H9 (cell line): ENCODE results near the gene IL31RA. TPM values are rescaled to one million over a fixed set of nuclear protein-coding genes. Genes with fewer than 3 reads are reported as not detected.

Experiments
- DNase-seq: peaks from one replicate; pipeline ENCODE4 v3.0.0-alpha.2; 2017
- H2AFZ ChIP-seq: one replicate; pipeline ENCODE4 v1.6.1; 2013; ENCODE audit warnings: mild to moderate bottlenecking, low read length, control low read depth, moderate library complexity
- H2AK5ac ChIP-seq: 2 replicates; pipeline ENCODE4 v1.6.1; 2013; ENCODE audit warnings: low read length, control low read depth, mixed read lengths; ENCODE audit not compliant: insufficient read length
- H2BK120ac ChIP-seq: one replicate; pipeline ENCODE4 v1.6.1; 2013; ENCODE audit warnings: low read depth, mild to moderate bottlenecking, low read length, control low read depth, inconsistent platforms; ENCODE audit not compliant: poor library complexity, severe bottlenecking
- H2BK12ac ChIP-seq: 2 replicates; pipeline ENCODE4 v1.6.1; 2013; ENCODE audit warnings: low read length, control low read depth, mixed read lengths, low read depth; ENCODE audit not compliant: insufficient read length
- H2BK15ac ChIP-seq: 2 replicates; pipeline ENCODE4 v1.6.1; 2013; ENCODE audit warnings: low read depth, low read length, control low read depth
- H2BK20ac ChIP-seq: one replicate; pipeline ENCODE4 v1.6.1; 2013; ENCODE audit warnings: low read depth, mild to moderate bottlenecking, low read length, control low read depth, inconsistent platforms; ENCODE audit not compliant: poor library complexity, severe bottlenecking
- H2BK5ac ChIP-seq: 2 replicates; pipeline ENCODE4 v1.6.1; 2013; ENCODE audit warnings: low read length, control low read depth, mixed read lengths; ENCODE audit not compliant: insufficient read length
- H3K14ac ChIP-seq: 2 replicates; pipeline ENCODE4 v1.6.1; 2013; ENCODE audit warnings: low read length, control low read depth; ENCODE audit not compliant: insufficient read depth
- H3K18ac ChIP-seq: 2 replicates; pipeline ENCODE4 v1.6.1; 2013; ENCODE audit warnings: low read depth, mild to moderate bottlenecking, mixed read lengths, low read length, control low read depth; ENCODE audit not compliant: insufficient read length
- H3K23ac ChIP-seq: 2 replicates; pipeline ENCODE4 v1.6.1; 2013; ENCODE audit warnings: low read length, control low read depth, mixed read lengths, low read depth; ENCODE audit not compliant: insufficient read length
- H3K23me2 ChIP-seq: 2 replicates; pipeline ENCODE4 v1.6.1; 2013; ENCODE audit warnings: low read depth, mild to moderate bottlenecking, mixed read lengths, low read length, control low read depth; ENCODE audit not compliant: insufficient read length, poor library complexity, severe bottlenecking
- H3K27ac ChIP-seq: 2 replicates; pipeline ENCODE4 v1.5.1; 2013; ENCODE audit warnings: low read length, control low read depth, mixed read lengths, low read depth; ENCODE audit not compliant: insufficient read length
- H3K27me3 ChIP-seq: 2 replicates; pipeline ENCODE4 v1.6.1; 2013; ENCODE audit warnings: low read length, control low read depth, inconsistent platforms; ENCODE audit not compliant: insufficient read depth
- H3K4ac ChIP-seq: 2 replicates; pipeline ENCODE4 v1.6.1; 2013; ENCODE audit warnings: low read depth, mild to moderate bottlenecking, control low read depth, inconsistent platforms, low read length, moderate library complexity
- H3K4me1 ChIP-seq: 2 replicates; pipeline ENCODE4 v1.6.1; 2013; ENCODE audit warnings: low read length, control low read depth, inconsistent platforms; ENCODE audit not compliant: insufficient read depth
- H3K4me2 ChIP-seq: 2 replicates; pipeline ENCODE4 v1.6.1; 2013; ENCODE audit warnings: low read length, control low read depth, mixed read lengths; ENCODE audit not compliant: insufficient read length, insufficient read depth
- H3K56ac ChIP-seq: 2 replicates; pipeline ENCODE4 v1.6.1; 2013; ENCODE audit warnings: low read depth, mild to moderate bottlenecking, mixed read lengths, low read length, control low read depth; ENCODE audit not compliant: insufficient read length
- H3K79me1 ChIP-seq: 2 replicates; pipeline ENCODE4 v1.6.1; 2013; ENCODE audit warnings: low read depth, mild to moderate bottlenecking, moderate library complexity, low read length, control low read depth, inconsistent platforms; ENCODE audit not compliant: insufficient read depth, poor library complexity, severe bottlenecking
- H3K79me2 ChIP-seq: 2 replicates; pipeline ENCODE4 v1.6.1; 2013; ENCODE audit warnings: low read length, control low read depth, inconsistent platforms; ENCODE audit not compliant: insufficient read depth
- H3K9ac ChIP-seq: 2 replicates; pipeline ENCODE4 v1.6.1; 2013; ENCODE audit warnings: low read length, control low read depth, mixed read lengths; ENCODE audit not compliant: insufficient read length; ENCODE audit errors: extremely low read depth
- H3K9me3 ChIP-seq: one replicate; pipeline ENCODE4 v1.6.1; 2013; ENCODE audit warnings: low read depth, low read length, inconsistent platforms; ENCODE audit not compliant: control insufficient read depth
- H3T11ph ChIP-seq: one replicate; pipeline ENCODE4 v1.6.1; 2013; ENCODE audit warnings: mild to moderate bottlenecking, low read length, control low read depth, inconsistent platforms
- H4K20me1 ChIP-seq: one replicate; pipeline ENCODE4 v1.6.1; 2013; ENCODE audit not compliant: control insufficient read depth, insufficient read length, insufficient read depth
- H4K5ac ChIP-seq: 2 replicates; pipeline ENCODE4 v1.6.1; 2013; ENCODE audit warnings: low read depth, mild to moderate bottlenecking, mixed read lengths, low read length, control low read depth; ENCODE audit not compliant: insufficient read length
- H4K8ac ChIP-seq: replicated peaks from 2 replicates; pipeline ENCODE4 v1.6.1; 2013; ENCODE audit warnings: low read length, control low read depth, mixed read lengths, low read depth; ENCODE audit not compliant: insufficient read length
- H4K91ac ChIP-seq: 2 replicates; pipeline ENCODE4 v1.6.1; 2013; ENCODE audit warnings: low read depth, mild to moderate bottlenecking, moderate library complexity, mixed read lengths, low read length, control low read depth; ENCODE audit not compliant: insufficient read length
- H3K27ac Mint-ChIP-seq, 3 experiments: 2 replicates in 2 of 3; 3 replicates in 1 of 3; pipeline ENCODE4 v1.8.0; 2020 to 2021; ENCODE audit warnings: mixed read lengths in 3 of 3, mild to moderate bottlenecking in 1 of 3, moderate library complexity in 1 of 3
- H3K27me3 Mint-ChIP-seq: 2 replicates; pipeline ENCODE4 v1.8.0; 2021; ENCODE audit warnings: low read depth, mild to moderate bottlenecking, moderate library complexity, mixed read lengths
- H3K36me3 Mint-ChIP-seq, 3 experiments: 2 replicates in 2 of 3; 3 replicates in 1 of 3; pipeline ENCODE4 v1.8.0; 2020 to 2021; ENCODE audit warnings: low read depth in 3 of 3, mixed read lengths in 3 of 3; ENCODE audit not compliant: insufficient read depth in 1 of 3
- H3K4me1 Mint-ChIP-seq, 2 experiments: 2 replicates each; pipeline ENCODE4 v1.8.0; 2020; ENCODE audit warnings: mixed read lengths in 2 of 2
- H3K4me3 Mint-ChIP-seq, 2 experiments: 2 replicates in 1 of 2; 3 replicates in 1 of 2; pipeline ENCODE4 v1.8.0; 2020 to 2021; ENCODE audit warnings: mild to moderate bottlenecking in 2 of 2, mixed read lengths in 2 of 2, moderate library complexity in 1 of 2
- H3K9me3 Mint-ChIP-seq, 2 experiments: 2 replicates in 1 of 2; 3 replicates in 1 of 2; pipeline ENCODE4 v1.8.0; 2020; ENCODE audit warnings: mild to moderate bottlenecking in 2 of 2, mixed read lengths in 2 of 2, moderate library complexity in 1 of 2
- WGBS: extraction: QIAGEN DNeasy Blood & Tissue Kit; methylation state at CpG from one replicate; pipeline ENCODE4 v1.1.7; 2013; ENCODE audit warnings: missing lambda C conversion rate, low lambda C conversion rate, mixed read lengths; ENCODE audit not compliant: insufficient read length; ENCODE audit errors: extremely low coverage; 5-methylcytosine and 5-hydroxymethylcytosine counted together
- total RNA-seq: library from RNA; stranded (reverse); gene quantifications from 2 replicates; pipeline ENCODE4 v1.2.1, GENCODE V29; 2021
- TF ChIP-seq, protein P1 (sequence below): fragments of 200-600 bp; sonication (generic); conservative IDR thresholded peaks from 3 replicates; pipeline ENCODE4 v1.8.0; 2021; ENCODE audit warnings: antibody characterized with exemption, mild to moderate bottlenecking

The IL31RA gene
- total RNA-seq, 1 experiment from 2014 or later: 0.11 TPM

DNA sequence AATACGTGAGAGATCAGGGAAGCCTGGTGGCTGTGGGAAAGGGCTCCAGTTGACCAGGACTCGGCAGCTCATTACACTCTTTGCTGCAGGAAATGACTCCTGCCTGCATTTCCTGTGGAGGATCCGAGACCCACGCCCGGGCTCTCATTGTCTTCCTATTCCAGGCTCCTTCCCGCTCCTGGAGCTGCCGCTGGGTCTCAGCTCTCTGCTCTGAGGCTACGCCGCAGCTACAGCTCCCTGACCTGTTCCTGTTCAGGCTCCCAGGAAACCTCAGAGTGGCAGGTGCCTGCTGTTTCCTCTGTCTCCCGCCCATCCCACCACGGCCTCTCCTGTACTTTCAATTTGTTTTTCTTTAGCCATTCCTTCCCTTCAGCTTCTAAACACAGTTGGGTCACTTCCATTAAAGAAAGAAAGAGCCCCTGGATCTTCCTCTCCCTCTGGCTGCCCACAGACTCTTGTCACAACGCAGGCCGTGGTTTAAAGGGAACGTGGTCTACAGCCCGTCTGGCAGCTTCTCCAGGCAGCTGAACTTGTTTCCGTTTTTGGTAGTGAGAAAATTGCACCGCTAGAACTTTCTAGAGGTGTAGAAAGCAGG, 72.1 kb downstream of the IL31RA start:
- H3K9me3 Mint-ChIP-seq: no peaks in the 10 kb centered on the region
- Histone ChIP-seq H4K91ac (no peak overlapping the region), H3K79me2 (no peaks in the 10 kb centered on the region), H3K79me1 (no peaks in the 10 kb centered on the region), H2BK15ac (no peak overlapping the region), H3K27me3 (no peaks in the 10 kb centered on the region), H3T11ph (no peak overlapping the region), H2BK20ac (no peak overlapping the region), H4K20me1 (no peaks in the 10 kb centered on the region), H3K4me2 (no peak overlapping the region), H2BK5ac (no peak overlapping the region), H2AFZ (no peak overlapping the region), H3K18ac (no peak overlapping the region), H3K9me3 (no peaks in the 10 kb centered on the region), H3K4ac (no peak overlapping the region), H2BK12ac (no peak overlapping the region), H3K27ac (no peak overlapping the region), H3K4me1 (no peaks in the 10 kb centered on the region), H4K5ac (no peak overlapping the region), H2AK5ac (no peak overlapping the region), H3K14ac (no peak overlapping the region), H3K56ac (no peak overlapping the region), H3K23ac (no peak overlapping the region), H4K8ac (no peak overlapping the region), H3K9ac (no peak overlapping the region), H3K23me2 (no peaks in the 10 kb centered on the region), H2BK120ac (no peak overlapping the region)
- no peaks in the 10 kb centered on the region for H3K36me3 Mint-ChIP-seq
- DNase-seq: peak; percentile 65
- TF ChIP-seq, protein P1, sequence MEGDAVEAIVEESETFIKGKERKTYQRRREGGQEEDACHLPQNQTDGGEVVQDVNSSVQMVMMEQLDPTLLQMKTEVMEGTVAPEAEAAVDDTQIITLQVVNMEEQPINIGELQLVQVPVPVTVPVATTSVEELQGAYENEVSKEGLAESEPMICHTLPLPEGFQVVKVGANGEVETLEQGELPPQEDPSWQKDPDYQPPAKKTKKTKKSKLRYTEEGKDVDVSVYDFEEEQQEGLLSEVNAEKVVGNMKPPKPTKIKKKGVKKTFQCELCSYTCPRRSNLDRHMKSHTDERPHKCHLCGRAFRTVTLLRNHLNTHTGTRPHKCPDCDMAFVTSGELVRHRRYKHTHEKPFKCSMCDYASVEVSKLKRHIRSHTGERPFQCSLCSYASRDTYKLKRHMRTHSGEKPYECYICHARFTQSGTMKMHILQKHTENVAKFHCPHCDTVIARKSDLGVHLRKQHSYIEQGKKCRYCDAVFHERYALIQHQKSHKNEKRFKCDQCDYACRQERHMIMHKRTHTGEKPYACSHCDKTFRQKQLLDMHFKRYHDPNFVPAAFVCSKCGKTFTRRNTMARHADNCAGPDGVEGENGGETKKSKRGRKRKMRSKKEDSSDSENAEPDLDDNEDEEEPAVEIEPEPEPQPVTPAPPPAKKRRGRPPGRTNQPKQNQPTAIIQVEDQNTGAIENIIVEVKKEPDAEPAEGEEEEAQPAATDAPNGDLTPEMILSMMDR: no peak
- no peak overlapping the region for H3K4me3 Mint-ChIP-seq
- no peak overlapping the region; a peak in 1 of 7 replicates for H3K27ac Mint-ChIP-seq
- H3K27me3 Mint-ChIP-seq: no peaks in the 10 kb centered on the region
- no CpG with 5 or more reads among the region's 17 CpGs for WGBS
- peaks cover 11 to 13% of the 10 kb centered on the region in 2 experiments; a peak in 3 of 4 replicates for H3K4me1 Mint-ChIP-seq
